OCI-LY1 (cell line): Measurements from ENCODE around the gene PCDHGA2.

Experiments used
- H2AFZ ChIP-seq: fragments of 200-600 bp; sonication (generic), shearing (Covaris generic); 2 replicates; pipeline ENCODE4 v1.6.0; 2014; ENCODE audit warnings: antibody characterized with exemption, mild to moderate bottlenecking, low read length
- H3F3A ChIP-seq: fragments of 200-600 bp; sonication (generic), shearing (Covaris generic); 2 replicates; pipeline ENCODE4 v1.6.0; 2014; ENCODE audit warnings: mild to moderate bottlenecking, antibody characterized with exemption, low read length, moderate library complexity; ENCODE audit not compliant: insufficient read depth
- H3K27ac ChIP-seq: fragments of 200-600 bp; sonication (generic); 2 replicates; pipeline ENCODE4 v1.5.1; 2014; ENCODE audit warnings: low read length, mixed run types, mild to moderate bottlenecking, low read depth; ENCODE audit not compliant: poor library complexity, severe bottlenecking
- H3K27me3 ChIP-seq: fragments of 200-600 bp; sonication (generic); 2 replicates; pipeline ENCODE4 v1.6.0; 2014; ENCODE audit warnings: antibody characterized with exemption, mild to moderate bottlenecking, low read length, moderate library complexity; ENCODE audit not compliant: insufficient read depth
- H3K36me3 ChIP-seq: fragments of 200-600 bp; sonication (generic); 2 replicates; pipeline ENCODE4 v1.6.1; 2014; ENCODE audit warnings: mild to moderate bottlenecking, antibody characterized with exemption, low read length, moderate library complexity, mixed read lengths; ENCODE audit not compliant: insufficient read depth
- H3K4me1 ChIP-seq: fragments of 200-600 bp; sonication (generic); 2 replicates; pipeline ENCODE4 v1.5.1; 2014; ENCODE audit warnings: mild to moderate bottlenecking, low read length, moderate library complexity; ENCODE audit not compliant: insufficient read depth, severe bottlenecking
- H3K4me2 ChIP-seq: fragments of 200-600 bp; sonication (generic), shearing (Covaris generic); 2 replicates; pipeline ENCODE4 v1.6.1; 2014; ENCODE audit warnings: low read length
- H3K4me3 ChIP-seq: fragments of 200-600 bp; sonication (generic); 2 replicates; pipeline ENCODE4 v1.5.1; 2014; ENCODE audit warnings: low read length, low read depth, mild to moderate bottlenecking, mixed read lengths; ENCODE audit not compliant: poor library complexity, severe bottlenecking
- H3K79me2 ChIP-seq: fragments of 200-600 bp; shearing (Covaris generic); 2 replicates; pipeline ENCODE4 v1.6.1; 2016; ENCODE audit warnings: mixed run types, low read length, mixed read lengths; ENCODE audit not compliant: insufficient read depth
- H3K9ac ChIP-seq: fragments of 200-600 bp; sonication (generic), shearing (Covaris generic); 2 replicates; pipeline ENCODE4 v1.6.1; 2014; ENCODE audit warnings: mild to moderate bottlenecking, low read length, mixed read lengths
- H3K9me2 ChIP-seq: fragments of 200-600 bp; sonication (generic), shearing (Covaris generic); 2 replicates; pipeline ENCODE4 v1.6.1; 2014; ENCODE audit warnings: low read depth, mild to moderate bottlenecking, low read length, mixed read lengths
- H3K9me3 ChIP-seq: fragments of 200-600 bp; shearing (Covaris generic); 2 replicates; pipeline ENCODE4 v1.6.1; 2014; ENCODE audit warnings: low read length, mixed read lengths
- H4K20me1 ChIP-seq: fragments of 200-600 bp; sonication (generic), shearing (Covaris generic); 2 replicates; pipeline ENCODE4 v1.6.0; 2016; ENCODE audit warnings: mild to moderate bottlenecking, low read length; ENCODE audit not compliant: insufficient read depth
- CTCF ChIP-seq: fragments of 200-600 bp; sonication (generic), shearing (Covaris generic); IDR thresholded peaks from 2 replicates; pipeline ENCODE4 v1.5.1; 2017; ENCODE audit warnings: mild to moderate bottlenecking, antibody characterized with exemption, low read length, moderate library complexity, mixed read lengths
- EZH2 ChIP-seq: fragments of 200-600 bp; sonication (generic), shearing (Covaris generic); IDR thresholded peaks from 2 replicates; pipeline ENCODE4 v1.8.0; 2017; ENCODE audit warnings: borderline replicate concordance, mixed run types, mild to moderate bottlenecking, antibody characterized with exemption, low read length, moderate library complexity, mixed read lengths

PCDHGA2 gene

GRCh38 chr5:141338538-141339306 lies at the start of gene PCDHGA2:
TSS of gene PCDHGA2 (plus strand) at chr5:141338760.
- Histone ChIP-seq H3K27ac (no peak within 1 kb of the TSS), H3K36me3 (no peaks in the 10 kb centered on the region), H3K4me1 (peaks cover 6% of the 10 kb centered on the region), H3K9ac (no peak within 1 kb of the TSS), H3K4me3 (no peak within 1 kb of the TSS), H2AFZ (no peak within 1 kb of the TSS), H4K20me1 (no peaks in the 10 kb centered on the region), H3K9me3 (peaks cover 39% of the 10 kb centered on the region), H3K9me2 (no peaks in the 10 kb centered on the region), H3F3A (no peaks in the 10 kb centered on the region), H3K4me2 (no peak within 1 kb of the TSS), H3K79me2 (no peaks in the 10 kb centered on the region), H3K27me3 (no peaks in the 10 kb centered on the region)
- no peak for TF ChIP-seq EZH2
- peak; percentile 40; the same call in 1 of the 2 replicates for TF ChIP-seq CTCF

GRCh38 chr5:141298376-141298775 lies 40.2 kb upstream of the PCDHGA2 start:
- H3F3A ChIP-seq, result no peaks in the 10 kb centered on the region
- no peak overlapping the region for H3K4me2 ChIP-seq
- H3K4me1 ChIP-seq, result no peaks in the 10 kb centered on the region
- H3K4me3 ChIP-seq, result no peak overlapping the region
- H3K9me2 ChIP-seq, result no peaks in the 10 kb centered on the region
- no peak for TF ChIP-seq CTCF
- H3K27me3 ChIP-seq, result no peaks in the 10 kb centered on the region
- no peak overlapping the region for H3K27ac ChIP-seq
- H3K9me3 ChIP-seq, result peaks cover 2% of the 10 kb centered on the region; the same call in 1 of the 2 replicates
- H4K20me1 ChIP-seq, result no peaks in the 10 kb centered on the region
- no peak overlapping the region for H2AFZ ChIP-seq
- H3K9ac ChIP-seq, result no peak overlapping the region
- no peaks in the 10 kb centered on the region for H3K79me2 ChIP-seq
- H3K36me3 ChIP-seq, result no peaks in the 10 kb centered on the region

GRCh38 chr5:141303756-141304155 lies 34.8 kb upstream of the PCDHGA2 start, which contains the start of gene SLC25A2:
TSS of gene SLC25A2 (minus strand) at chr5:141304049. CDS start at chr5:141303865, 184 bp downstream.
- Histone ChIP-seq H3K27ac (no peak within 1 kb of the TSS), H3K9ac (no peak within 1 kb of the TSS), H4K20me1 (no peaks in the 10 kb centered on the region), H3K4me1 (no peaks in the 10 kb centered on the region), H2AFZ (no peak within 1 kb of the TSS), H3K9me3 (peaks cover 18% of the 10 kb centered on the region; the same call in 1 of the 2 replicates), H3K27me3 (no peaks in the 10 kb centered on the region), H3K36me3 (no peaks in the 10 kb centered on the region), H3K79me2 (no peaks in the 10 kb centered on the region), H3K4me3 (no peak within 1 kb of the TSS), H3K9me2 (no peaks in the 10 kb centered on the region), H3K4me2 (no peak within 1 kb of the TSS), H3F3A (no peaks in the 10 kb centered on the region)
- TF ChIP-seq EZH2 (no peak), CTCF (no peak)
